Type B pancreatic cell (in vitro differentiated cells): ENCODE data around the gene VIM. TPM values are rescaled to one million over a fixed set of nuclear protein-coding genes. Genes with fewer than 3 reads are reported as not detected.

Source experiments
- DNase-seq: peaks from one replicate; pipeline ENCODE4 v3.0.0; 2021; ENCODE audit warnings: mixed read lengths; ENCODE audit not compliant: unreplicated experiment; ENCODE audit errors: extremely low spot score
- H3K27ac Mint-ChIP-seq: 2 replicates; pipeline ENCODE4 v1.8.0; 2021; ENCODE audit warnings: mild to moderate bottlenecking, mixed read lengths
- H3K27me3 Mint-ChIP-seq: 2 replicates; pipeline ENCODE4 v1.8.0; 2021; ENCODE audit warnings: mixed read lengths
- H3K36me3 Mint-ChIP-seq: 2 replicates; pipeline ENCODE4 v1.8.0; 2021; ENCODE audit warnings: mixed read lengths
- H3K4me1 Mint-ChIP-seq: one replicate; pipeline ENCODE4 v1.8.0; 2021; ENCODE audit warnings: mixed read lengths; ENCODE audit not compliant: unreplicated experiment
- H3K4me3 Mint-ChIP-seq: 2 replicates; pipeline ENCODE4 v1.8.0; 2021; ENCODE audit warnings: mild to moderate bottlenecking, mixed read lengths
- H3K9me3 Mint-ChIP-seq: 2 replicates; pipeline ENCODE4 v1.8.0; 2021; ENCODE audit warnings: mixed read lengths
- CTCF ChIP-seq: fragments of 200-600 bp; sonication (generic); conservative IDR thresholded peaks from 2 replicates; pipeline ENCODE4 v1.5.0; 2021; ENCODE audit warnings: antibody characterized with exemption, mild to moderate bottlenecking
- total RNA-seq: library from RNA; stranded (reverse); gene quantifications from 2 replicates; pipeline ENCODE4 v1.2.1, GENCODE V29; 2021; ENCODE audit warnings: low replicate concordance

VIM gene
- total RNA-seq, 1 donor from 2014 or later, result 2,500 TPM

GRCh38 chr10:17185873-17186272, 42.2 kb upstream of the VIM start:
- no peak overlapping the region for H3K4me3 Mint-ChIP-seq
- H3K27me3 Mint-ChIP-seq, result no peaks in the 10 kb centered on the region
- no peak for TF ChIP-seq CTCF
- no peaks in the 10 kb centered on the region for H3K36me3 Mint-ChIP-seq
- peaks cover 22% of the 10 kb centered on the region for H3K4me1 Mint-ChIP-seq
- no peaks in the 10 kb centered on the region for H3K9me3 Mint-ChIP-seq
- no peak overlapping the region for H3K27ac Mint-ChIP-seq
- no peak for DNase-seq

- TF ChIP-seq CTCF, result no peak
- no peak for DNase-seq
- Mint-ChIP-seq H3K27me3 (no peaks in the 10 kb centered on the region), H3K36me3 (no peaks in the 10 kb centered on the region), H3K4me1 (peaks cover 14% of the 10 kb centered on the region), H3K27ac (peak overlapping the region; percentile 21), H3K9me3 (peaks cover 2% of the 10 kb centered on the region), H3K4me3 (no peak overlapping the region)
Measured at GRCh38 chr10:17188644-17189172, 39.3 kb upstream of the VIM start.

- H3K36me3 Mint-ChIP-seq, result peaks cover 6% of the 10 kb centered on the region
- no peaks in the 10 kb centered on the region for H3K27me3 Mint-ChIP-seq
- peaks cover 14% of the 10 kb centered on the region for H3K4me1 Mint-ChIP-seq
- no peak for DNase-seq
- peaks cover 11% of the 10 kb centered on the region for H3K9me3 Mint-ChIP-seq
- no peak overlapping the region for H3K4me3 Mint-ChIP-seq
- no peak overlapping the region for H3K27ac Mint-ChIP-seq
- TF ChIP-seq CTCF, result no peak
Measured at GRCh38 chr10:17190602-17191001, 37.4 kb upstream of the VIM start.

GRCh38 chr10:17195083-17195482, 33.0 kb upstream of the VIM start:
- Mint-ChIP-seq H3K27me3 (no peaks in the 10 kb centered on the region), H3K27ac (no peak overlapping the region), H3K36me3 (peaks cover 6% of the 10 kb centered on the region), H3K4me3 (no peak overlapping the region), H3K9me3 (peaks cover 12% of the 10 kb centered on the region), H3K4me1 (peaks cover 30% of the 10 kb centered on the region)
- DNase-seq, result no peak
- no peak for TF ChIP-seq CTCF

- H3K4me3 Mint-ChIP-seq, result no peak overlapping the region
- peaks cover 12% of the 10 kb centered on the region for H3K9me3 Mint-ChIP-seq
- H3K27ac Mint-ChIP-seq, result no peak overlapping the region
- H3K4me1 Mint-ChIP-seq, result peaks cover 34% of the 10 kb centered on the region
- no peak for TF ChIP-seq CTCF
- H3K36me3 Mint-ChIP-seq, result peaks cover 6% of the 10 kb centered on the region
- DNase-seq, result no peak
- no peaks in the 10 kb centered on the region for H3K27me3 Mint-ChIP-seq
Measured at GRCh38 chr10:17196045-17196444, 32.0 kb upstream of the VIM start.

GRCh38 chr10:17196573-17196972, 31.5 kb upstream of the VIM start:
- H3K4me3 Mint-ChIP-seq, result no peak overlapping the region
- H3K27ac Mint-ChIP-seq, result no peak overlapping the region
- no peak for DNase-seq
- peaks cover 37% of the 10 kb centered on the region for H3K4me1 Mint-ChIP-seq
- peaks cover 12% of the 10 kb centered on the region for H3K9me3 Mint-ChIP-seq
- H3K36me3 Mint-ChIP-seq, result peaks cover 6% of the 10 kb centered on the region
- H3K27me3 Mint-ChIP-seq, result no peaks in the 10 kb centered on the region
- no peak for TF ChIP-seq CTCF
